Measurements from ENCODE around the gene SMURF2.

DNA sequence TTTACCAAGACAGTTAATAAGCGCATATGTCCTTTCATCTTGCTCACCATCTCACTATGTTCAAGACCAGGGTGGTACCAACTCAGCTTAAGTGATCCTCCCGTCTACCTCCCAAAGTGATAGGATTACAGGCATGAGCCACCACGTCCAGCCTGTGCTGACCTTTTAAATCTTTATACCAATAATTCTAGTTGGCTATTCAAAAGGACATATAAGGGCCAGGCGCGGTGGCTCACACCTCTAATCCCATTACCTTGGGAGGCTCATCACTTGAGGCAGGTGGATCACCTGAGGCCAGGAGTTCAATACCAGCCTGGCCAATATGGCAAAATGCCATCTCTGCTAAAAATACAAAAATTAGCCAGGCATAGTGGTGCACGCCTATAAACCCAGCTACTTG is 152.9 kb downstream of the SMURF2 start:
- TF ChIP-seq POLR2A (IDR thresholded peaks at IDR 0.05), result no peak
- TF ChIP-seq, protein P1, sequence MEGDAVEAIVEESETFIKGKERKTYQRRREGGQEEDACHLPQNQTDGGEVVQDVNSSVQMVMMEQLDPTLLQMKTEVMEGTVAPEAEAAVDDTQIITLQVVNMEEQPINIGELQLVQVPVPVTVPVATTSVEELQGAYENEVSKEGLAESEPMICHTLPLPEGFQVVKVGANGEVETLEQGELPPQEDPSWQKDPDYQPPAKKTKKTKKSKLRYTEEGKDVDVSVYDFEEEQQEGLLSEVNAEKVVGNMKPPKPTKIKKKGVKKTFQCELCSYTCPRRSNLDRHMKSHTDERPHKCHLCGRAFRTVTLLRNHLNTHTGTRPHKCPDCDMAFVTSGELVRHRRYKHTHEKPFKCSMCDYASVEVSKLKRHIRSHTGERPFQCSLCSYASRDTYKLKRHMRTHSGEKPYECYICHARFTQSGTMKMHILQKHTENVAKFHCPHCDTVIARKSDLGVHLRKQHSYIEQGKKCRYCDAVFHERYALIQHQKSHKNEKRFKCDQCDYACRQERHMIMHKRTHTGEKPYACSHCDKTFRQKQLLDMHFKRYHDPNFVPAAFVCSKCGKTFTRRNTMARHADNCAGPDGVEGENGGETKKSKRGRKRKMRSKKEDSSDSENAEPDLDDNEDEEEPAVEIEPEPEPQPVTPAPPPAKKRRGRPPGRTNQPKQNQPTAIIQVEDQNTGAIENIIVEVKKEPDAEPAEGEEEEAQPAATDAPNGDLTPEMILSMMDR (IDR thresholded peaks at IDR 0.05), result no peak

Data from heart left ventricle (tissue), 13 donors.